ENCODE results near the gene IRF3. TPM values are rescaled to one million over a fixed set of nuclear protein-coding genes. Genes with fewer than 3 reads are reported as not detected.

The IRF3 gene
- total RNA-seq, 1 donor from 2014 or later = 110 TPM

- Mint-ChIP-seq H3K9me3 (ENCODE audit: low read depth) (no peaks in the 10 kb centered on the region), H3K27me3 (no peaks in the 10 kb centered on the region), H3K27ac (no peak overlapping the region), H3K4me3 (ENCODE audit: low read depth) (no peak overlapping the region), H3K4me1 (ENCODE audit: low read depth) (peaks cover 9% of the 10 kb centered on the region), H3K36me3 (ENCODE audit: insufficient read depth) (peaks cover 20% of the 10 kb centered on the region)
- no peak for DNase-seq (ENCODE audit: low spot score, unreplicated experiment)
- TF ChIP-seq CTCF (IDR thresholded peaks at IDR 0.05; ENCODE audit: unreplicated experiment) = no peak
These were observed 21.5 kb upstream of the IRF3 start for GRCh38 chr19:49687150-49687549.

- no peak overlapping the region for H3K27ac Mint-ChIP-seq
- H3K27me3 Mint-ChIP-seq = no peaks in the 10 kb centered on the region
- no peak for DNase-seq (ENCODE audit: low spot score, unreplicated experiment)
- H3K36me3 Mint-ChIP-seq (ENCODE audit: insufficient read depth) = peaks cover 21% of the 10 kb centered on the region
- no peaks in the 10 kb centered on the region for H3K9me3 Mint-ChIP-seq (ENCODE audit: low read depth)
- no peak overlapping the region for H3K4me3 Mint-ChIP-seq (ENCODE audit: low read depth)
- peaks cover 9% of the 10 kb centered on the region for H3K4me1 Mint-ChIP-seq (ENCODE audit: low read depth)
- no peak for TF ChIP-seq CTCF (IDR thresholded peaks at IDR 0.05; ENCODE audit: unreplicated experiment)
These were observed 20.9 kb upstream of the IRF3 start for GRCh38 chr19:49686503-49687088.

- no peak for DNase-seq (ENCODE audit: low spot score, unreplicated experiment)
- H3K36me3 Mint-ChIP-seq (ENCODE audit: insufficient read depth) = peaks cover 24% of the 10 kb centered on the region
- H3K27me3 Mint-ChIP-seq = no peaks in the 10 kb centered on the region
- peaks cover 9% of the 10 kb centered on the region for H3K4me1 Mint-ChIP-seq (ENCODE audit: low read depth)
- no peak overlapping the region for H3K27ac Mint-ChIP-seq
- TF ChIP-seq CTCF (IDR thresholded peaks at IDR 0.05; ENCODE audit: unreplicated experiment) = no peak
- H3K4me3 Mint-ChIP-seq (ENCODE audit: low read depth) = no peak overlapping the region
- no peaks in the 10 kb centered on the region for H3K9me3 Mint-ChIP-seq (ENCODE audit: low read depth)
These were observed 20.2 kb upstream of the IRF3 start for GRCh38 chr19:49685845-49686332.

GRCh38 chr19:49684983-49685553 is 19.4 kb upstream of the IRF3 start:
- no peak for DNase-seq (ENCODE audit: low spot score, unreplicated experiment)
- Mint-ChIP-seq H3K36me3 (ENCODE audit: insufficient read depth) (peaks cover 25% of the 10 kb centered on the region), H3K9me3 (ENCODE audit: low read depth) (no peaks in the 10 kb centered on the region), H3K4me3 (ENCODE audit: low read depth) (no peak overlapping the region), H3K27ac (no peak overlapping the region), H3K4me1 (ENCODE audit: low read depth) (peaks cover 7% of the 10 kb centered on the region), H3K27me3 (no peaks in the 10 kb centered on the region)
- no peak for TF ChIP-seq CTCF (IDR thresholded peaks at IDR 0.05; ENCODE audit: unreplicated experiment)

- Mint-ChIP-seq H3K27me3 (no peaks in the 10 kb centered on the region), H3K27ac (no peak overlapping the region), H3K9me3 (ENCODE audit: low read depth) (no peaks in the 10 kb centered on the region), H3K4me1 (ENCODE audit: low read depth) (peaks cover 11% of the 10 kb centered on the region), H3K36me3 (ENCODE audit: insufficient read depth) (peaks cover 25% of the 10 kb centered on the region), H3K4me3 (ENCODE audit: low read depth) (no peak overlapping the region)
- DNase-seq (ENCODE audit: low spot score, unreplicated experiment) = no peak
- TF ChIP-seq CTCF (IDR thresholded peaks at IDR 0.05; ENCODE audit: unreplicated experiment) = peak; percentile 38
These were observed 18.8 kb upstream of the IRF3 start for GRCh38 chr19:49684251-49684982.
